Right hindlimb (tissue), 1 donor: ENCODE results near the gene PTPN3.

Experiments
- DNase-seq: peaks from one replicate; pipeline ENCODE4 v3.0.0-alpha.2; 2018

Gene PTPN3

DNA sequence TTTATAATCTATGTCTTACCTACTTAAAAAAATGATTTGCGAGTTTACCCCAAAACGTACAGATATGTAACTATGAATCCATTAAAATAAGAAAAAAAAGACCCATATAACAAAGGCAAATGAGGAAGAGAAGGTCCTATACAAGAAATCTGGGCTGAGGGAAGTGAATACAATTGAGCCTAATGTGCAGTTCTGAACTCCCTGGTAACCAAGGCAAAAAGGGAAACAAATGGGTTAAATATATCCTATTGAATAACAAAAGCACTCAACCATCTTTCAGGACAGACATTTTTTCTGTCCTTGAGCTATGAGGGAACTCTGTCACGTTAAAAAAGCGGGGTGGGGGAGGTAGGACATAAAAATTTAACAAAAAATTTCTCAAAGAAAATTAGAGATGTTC is 78.6 kb downstream of the PTPN3 start:
- no peak for DNase-seq

DNA sequence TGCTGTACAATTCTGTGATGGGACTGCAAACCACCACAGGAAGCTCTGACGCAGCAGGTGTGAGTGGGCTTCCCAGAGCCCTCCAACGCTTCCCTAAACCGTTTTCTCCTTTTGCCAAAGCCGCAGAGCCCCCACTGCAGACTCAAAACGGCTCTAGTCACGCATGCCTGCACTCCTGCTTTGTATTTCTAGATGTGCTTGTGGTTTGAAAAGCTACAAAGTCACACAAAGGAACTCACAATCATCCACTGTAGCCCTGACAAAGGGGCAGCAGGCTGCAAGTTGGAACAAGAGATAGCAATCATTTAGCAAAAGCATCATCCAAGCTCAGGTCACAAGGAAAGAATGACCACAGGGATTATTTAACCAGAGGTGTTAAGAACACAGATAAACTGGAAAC is 79.3 kb downstream of the PTPN3 start:
- DNase-seq, result no peak

DNA sequence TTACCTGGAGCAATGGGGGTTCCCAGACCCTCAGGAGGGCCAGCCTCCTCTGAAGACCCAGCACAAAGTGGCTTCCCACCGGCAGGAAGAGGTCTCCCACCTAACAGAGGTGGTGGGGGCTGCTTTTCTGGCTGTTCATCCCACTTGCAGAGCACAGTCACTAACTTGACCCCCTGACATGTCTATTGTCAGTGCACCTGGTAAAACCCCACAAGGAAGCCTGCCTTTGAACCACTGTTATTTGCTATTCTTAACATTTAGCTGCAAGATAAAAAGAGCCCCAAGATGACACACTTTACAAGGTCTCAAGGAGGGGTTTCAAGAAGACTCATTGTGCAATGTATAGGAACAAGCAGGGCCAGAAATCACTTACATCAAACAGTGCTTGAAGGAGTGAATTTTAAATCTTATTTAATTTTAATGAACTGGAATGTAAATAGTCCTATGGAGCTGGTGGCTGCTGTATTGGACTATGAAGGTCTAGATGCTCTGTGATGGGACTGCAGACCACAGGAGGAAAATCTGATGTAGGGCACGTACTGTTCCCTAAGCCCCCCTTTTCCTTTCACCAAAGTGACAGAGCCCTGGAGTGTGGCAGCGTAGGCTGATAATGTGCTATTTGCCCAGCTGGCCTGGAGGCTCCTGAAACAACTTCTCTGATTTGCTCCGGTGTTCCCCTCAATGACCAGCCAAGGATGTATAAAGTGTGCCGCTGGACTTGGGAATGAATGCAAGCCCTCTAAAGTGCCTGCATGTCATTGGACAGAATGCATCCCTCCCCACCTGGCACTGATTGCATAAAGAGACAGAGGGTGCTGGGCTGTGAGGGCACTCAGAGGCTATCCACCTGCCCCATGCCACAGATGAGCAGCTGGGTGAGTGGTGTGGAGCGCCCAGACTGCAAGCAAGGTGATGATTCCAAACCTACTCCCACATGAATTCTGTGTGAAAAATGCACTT is 80.2 kb downstream of the PTPN3 start:
- DNase-seq, result no peak

DNA sequence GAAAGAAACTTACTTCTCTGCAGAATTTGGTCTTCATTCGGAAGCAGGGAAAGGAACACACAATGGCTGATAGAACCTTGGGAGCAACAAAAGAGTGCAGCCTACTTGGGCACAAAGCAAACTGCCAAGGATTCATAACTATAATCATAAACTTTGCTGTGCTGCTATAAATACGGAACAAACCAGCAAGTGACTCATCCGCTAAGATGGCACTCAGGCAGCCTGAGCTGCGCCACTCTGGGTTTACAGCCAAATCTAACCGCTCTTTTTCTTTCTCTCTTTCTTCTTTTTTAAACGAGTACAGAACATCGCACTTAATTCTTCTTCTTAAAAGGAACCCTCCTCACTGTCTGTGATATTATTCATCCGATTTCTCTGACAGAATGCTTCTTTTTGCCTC is 81.1 kb downstream of the PTPN3 start:
- DNase-seq, result no peak

DNA sequence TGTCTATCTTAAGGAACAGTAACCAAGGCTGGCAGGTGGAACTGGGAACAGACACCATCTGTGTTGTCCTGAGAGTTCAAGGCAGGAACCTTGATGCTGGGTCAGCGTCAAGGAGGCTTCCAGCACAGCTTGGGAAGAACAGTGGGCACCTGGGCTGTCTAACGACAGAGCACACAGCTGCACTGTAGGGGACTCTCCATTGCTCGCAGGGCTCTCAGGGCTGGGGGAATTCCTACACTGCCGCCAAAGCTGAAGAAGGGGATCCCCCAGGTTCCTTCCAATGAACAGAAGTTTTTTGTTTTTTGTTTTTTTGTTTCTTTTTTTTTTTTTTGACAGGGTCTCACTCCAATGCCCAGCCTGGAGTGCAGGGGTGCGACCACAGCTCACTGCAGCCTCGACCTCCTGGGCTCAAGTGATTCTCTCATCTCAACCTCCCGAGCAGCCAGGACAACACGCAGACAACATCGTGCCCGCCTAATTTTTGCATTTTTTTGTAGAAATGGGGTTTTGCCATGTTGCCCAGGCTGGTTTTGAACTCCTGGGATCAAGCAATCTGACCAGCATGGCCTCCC is 81.9 kb downstream of the PTPN3 start:
- no peak for DNase-seq

DNA sequence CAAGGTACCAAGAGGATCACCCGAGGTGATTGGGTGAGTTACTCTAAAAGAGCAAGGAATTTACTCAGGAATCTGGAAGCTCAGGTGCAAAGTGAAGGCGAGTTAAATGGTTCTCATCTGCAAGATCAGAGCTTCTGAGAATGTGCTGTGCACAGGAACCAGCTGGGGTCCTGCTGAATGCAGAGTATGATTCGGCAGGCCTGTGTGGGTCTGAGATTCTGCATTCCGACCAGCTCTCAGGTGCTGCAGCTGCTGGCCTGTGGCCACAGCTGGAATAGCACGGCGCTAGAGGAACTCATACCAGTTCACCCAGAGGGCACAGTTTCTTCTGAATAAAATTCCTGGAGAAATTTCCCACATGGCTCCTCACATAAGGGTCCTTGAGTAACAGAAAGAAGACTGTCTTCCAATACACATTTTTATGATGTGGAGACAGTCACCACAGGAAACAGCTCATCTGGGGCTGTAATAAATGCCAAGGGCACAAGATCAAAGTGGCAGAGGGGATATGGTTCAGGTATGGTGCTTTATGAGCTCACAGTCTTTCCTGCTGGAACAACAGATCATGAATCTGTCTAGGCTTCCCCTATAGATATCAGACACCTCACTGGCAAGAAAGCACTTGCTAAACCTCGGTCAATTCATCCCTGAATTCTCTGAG is 83.9 kb downstream of the PTPN3 start:
- no peak for DNase-seq

DNA sequence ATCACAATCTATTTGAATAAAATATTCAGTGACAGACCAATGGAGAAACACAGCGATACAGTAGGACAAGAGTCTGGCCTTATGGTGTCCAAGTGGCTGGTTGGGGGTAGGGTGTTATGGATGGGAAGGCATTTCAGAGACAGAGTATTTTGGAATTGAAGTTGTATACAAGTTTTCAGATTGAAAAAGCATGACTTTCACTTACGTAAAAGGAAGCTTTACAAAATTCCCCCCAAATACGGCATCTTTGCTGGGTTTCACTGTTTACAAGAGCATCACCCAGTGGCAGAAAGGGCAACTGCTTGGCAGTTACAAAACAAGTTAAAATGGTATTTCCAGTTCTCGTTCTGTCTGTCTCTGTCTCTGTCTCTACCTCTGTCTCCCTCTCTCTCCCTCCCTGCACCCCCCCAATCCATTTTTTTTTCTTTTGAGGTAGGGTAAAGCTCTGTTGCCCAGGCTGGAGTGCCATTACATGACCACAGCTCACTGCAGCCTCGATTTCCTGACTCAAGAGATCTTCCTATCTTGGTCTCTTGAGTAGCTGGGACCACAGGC is 86.2 kb downstream of the PTPN3 start:
- peak; percentile 37 for DNase-seq

DNA sequence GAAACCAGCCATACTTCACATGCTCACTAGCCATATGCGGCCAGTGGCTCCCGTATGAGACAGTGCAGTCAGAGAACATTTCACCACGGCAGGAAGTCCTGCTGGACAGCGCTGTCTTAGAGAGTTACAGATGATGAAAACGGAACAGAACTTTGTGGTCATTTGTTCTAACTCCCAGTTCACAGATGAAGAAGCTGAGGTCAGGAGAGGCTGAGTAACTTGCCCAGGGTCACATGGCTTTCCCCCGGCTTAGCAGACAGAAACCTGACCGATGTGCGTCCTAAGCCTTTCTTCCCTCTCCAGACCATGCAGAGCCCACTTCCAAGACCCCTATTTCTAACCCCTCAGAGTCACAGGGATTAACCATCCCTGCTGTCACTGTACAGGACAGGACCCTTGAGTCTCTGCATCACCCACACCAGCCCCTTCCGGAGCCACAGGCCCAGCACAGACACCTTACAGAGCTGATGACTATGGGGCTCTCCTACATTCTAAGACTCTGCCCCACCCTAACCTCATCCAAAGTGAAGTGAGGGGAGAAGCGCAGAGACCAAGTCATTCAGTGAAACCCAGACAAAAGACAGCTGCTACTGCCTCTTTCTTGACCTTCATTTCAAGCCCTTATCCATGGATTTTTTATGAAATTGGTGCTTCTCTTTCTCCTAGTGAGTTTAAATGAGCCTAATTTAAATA is 86.9 kb downstream of the PTPN3 start:
- DNase-seq, result no peak

DNA sequence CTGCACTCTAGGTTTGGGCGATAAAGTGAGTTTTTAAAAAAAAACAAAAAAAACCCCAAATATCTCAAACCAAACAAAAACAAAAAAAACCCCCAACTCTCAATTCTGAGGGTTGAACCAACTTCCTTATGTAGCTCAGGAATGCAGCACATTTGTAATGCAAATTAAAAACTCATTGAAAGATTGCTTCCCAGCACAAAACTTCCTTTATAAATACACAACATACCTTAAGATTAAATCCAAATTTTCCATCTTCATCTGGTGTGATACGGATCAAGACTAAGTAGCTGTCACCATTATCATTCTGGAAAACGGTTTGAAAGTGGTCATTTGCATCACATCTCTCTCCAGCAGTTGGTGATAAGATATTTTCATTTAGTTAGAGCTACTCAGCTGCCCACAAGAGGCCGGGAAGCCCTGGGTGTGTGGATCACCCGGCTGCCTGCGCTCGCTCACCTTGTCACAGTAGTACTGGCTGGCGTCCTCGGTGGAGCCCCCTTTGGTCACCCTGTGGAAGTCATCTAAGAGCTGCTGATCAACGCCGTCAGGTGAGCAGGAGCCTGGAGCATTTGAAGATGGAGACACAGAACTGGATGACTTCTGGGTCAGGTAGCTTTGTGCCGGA is 88.2 kb downstream of the PTPN3 start:
- no peak for DNase-seq

DNA sequence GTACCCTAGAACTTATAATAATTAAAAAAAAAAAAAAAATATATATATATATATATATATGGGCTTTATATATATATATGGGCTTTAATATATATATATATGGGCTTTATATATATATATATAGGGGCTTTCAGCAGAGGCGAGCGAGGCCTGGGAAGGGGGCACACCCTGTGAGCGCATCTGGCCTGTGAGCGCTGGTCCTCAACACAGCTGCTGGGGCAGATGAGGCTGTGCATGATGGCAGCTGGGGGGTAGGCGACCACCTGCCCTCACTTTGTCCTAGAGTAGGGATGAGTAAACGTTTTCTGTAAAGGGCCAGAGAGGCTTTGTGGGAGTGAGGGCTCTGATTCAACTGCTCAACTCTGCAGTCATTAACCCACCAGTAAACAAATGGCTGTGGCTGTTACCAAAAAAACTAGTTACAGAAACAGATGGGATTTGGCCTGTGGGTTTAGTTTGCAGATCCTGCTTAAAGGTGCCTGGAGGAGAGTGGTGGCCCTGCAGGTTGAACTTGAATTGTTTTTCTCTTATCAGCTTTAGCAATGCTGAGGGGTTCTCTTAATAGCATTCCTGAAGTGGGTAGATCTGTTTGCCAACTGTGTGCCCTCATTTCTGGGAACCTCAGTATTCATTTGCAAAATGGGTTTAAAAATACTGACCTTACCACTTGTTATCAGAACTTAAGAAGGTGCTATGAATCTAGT is 89.2 kb downstream of the PTPN3 start:
- no peak for DNase-seq

DNA sequence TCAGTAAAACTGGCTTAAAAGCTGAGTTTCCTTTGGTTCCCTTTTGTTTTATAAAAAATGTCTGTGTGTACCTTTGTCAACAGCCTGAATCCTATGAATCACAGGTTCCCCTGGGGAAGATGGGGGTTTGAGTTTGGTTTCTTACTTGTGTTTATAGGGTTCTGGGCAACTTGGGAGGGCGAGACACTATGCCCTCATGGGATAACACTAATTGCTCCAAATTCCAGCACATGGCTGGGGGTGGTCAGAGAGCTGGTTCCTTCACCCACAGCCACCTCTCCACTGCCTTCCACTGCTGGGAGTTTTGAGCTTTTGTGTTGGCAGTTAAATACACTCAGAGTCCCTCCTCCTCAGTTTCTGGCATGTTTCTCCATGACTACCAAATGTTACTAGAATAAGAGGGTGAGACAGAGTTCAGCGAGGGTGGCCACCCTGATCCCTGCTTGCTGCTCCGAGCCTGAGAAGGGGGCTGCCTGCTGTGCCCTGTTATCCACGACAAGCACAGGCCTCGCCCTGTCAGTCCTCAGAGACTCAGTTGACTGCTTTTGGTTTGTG is 94.3 kb downstream of the PTPN3 start:
- no peak for DNase-seq

DNA sequence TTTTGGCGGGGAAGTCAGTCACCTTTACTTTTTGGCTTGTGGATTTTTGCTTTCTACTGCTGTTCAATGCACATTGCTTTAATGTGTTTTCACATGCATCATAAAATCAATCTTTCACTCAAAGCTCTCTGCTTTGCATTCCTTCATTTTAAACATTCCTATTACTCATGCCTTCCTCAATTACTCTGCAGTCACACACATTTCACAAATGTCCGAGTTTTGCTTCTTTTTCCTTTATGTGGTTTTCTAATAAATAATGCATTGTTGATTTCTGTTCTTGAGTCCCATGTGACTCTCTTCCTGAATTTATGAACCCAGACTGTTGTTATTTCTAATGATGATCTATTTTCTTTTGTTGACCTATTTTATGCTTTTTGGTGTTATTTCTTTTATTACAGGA is 95.0 kb downstream of the PTPN3 start:
- no peak for DNase-seq

DNA sequence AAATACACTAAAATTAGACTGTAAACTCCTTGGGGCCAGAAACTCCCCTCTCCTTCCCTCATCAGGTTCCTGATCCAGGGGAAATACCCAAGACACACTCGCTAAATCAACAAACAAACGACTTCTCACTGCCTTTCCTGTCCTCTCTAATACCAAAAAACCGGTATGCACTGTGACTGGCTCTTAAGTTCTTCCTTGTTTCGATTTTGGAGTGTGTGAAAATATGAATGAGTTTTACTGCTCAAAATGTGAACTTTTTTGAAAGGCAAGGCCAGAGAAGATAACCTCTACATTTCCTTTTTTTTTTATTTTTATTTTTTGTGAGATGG is 96.2 kb downstream of the PTPN3 start:
- DNase-seq, result no peak

DNA sequence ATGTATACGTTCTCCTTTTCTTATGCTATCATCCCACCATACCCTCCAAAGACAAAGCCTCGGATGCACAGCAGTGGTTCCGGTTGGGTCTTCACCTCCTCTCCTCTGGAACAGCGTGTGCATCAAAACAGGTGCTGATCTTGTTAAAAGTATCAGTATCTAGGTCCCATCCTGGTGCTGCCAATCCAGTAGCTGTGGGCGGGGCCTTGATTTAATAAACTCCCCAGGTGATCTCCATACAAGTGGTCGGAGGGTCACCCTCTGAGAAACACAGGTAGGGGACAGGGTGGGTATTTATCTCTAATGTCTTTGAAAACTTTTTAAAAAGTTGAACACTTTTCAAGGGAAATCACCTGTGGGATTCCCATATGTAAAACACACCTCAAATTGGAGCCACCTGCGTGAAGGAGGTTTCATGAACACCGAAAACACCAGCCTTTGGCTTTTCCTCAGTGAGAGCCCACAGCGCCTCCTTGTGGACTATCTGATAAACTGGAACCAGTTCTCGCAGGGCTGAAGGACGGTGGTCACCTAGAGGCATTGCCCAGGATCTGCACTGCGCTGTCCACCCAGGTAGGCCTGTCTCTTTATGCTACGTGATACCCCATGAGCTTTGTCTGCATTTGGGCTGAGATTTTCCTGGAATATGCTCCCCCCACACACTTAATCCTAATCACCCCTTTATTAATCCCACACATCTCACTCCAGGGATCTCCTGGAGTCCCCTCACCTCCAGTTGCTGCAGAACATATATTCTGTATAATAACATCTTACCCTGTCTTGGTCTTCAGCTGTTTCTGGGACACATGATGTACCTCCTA is 96.7 kb downstream of the PTPN3 start:
- DNase-seq, result peak; percentile 28

DNA sequence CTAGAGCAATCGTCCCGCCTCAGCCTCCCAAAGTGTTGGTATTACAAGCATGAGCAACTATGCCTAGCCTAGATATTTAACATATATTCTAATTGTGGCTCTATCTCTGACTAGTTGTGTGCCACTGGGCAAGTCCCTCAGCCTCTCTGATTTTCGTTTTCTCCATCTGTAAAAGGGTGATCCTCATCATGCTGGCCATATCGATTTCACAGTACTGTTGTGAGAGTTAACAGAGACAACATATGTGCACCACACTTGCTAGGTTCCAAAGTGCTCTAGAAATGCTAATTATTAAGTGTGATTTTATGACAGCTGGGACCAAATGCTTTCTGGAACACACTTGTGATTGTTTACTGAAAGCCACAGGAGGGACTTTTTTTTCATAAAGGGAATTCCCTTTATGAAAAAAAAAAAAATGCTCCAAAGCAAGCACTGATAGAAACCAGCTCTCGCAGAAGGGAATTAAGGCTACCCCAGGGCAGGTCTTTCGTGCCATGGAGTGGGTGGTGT is 98.8 kb downstream of the PTPN3 start:
- DNase-seq, result no peak

DNA sequence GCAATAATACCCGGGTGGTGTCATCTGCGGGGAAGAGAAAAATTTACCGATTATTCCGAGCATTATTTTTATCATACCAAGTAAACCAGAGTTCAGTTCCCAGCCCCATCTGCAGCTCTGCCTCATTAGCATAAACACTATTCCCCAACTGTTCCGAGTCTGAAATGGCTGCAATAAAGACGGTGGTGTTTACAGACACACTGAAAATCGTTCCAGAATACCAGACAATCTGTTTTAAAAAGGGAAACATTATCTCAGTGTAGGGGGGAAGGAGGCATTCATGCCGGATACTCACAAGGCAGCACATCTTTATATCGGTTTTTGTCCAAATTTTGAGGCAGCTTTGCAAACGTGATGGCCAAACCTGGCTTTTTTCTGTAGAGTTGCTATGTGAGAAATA is 106.9 kb downstream of the PTPN3 start:
- no peak for DNase-seq

DNA sequence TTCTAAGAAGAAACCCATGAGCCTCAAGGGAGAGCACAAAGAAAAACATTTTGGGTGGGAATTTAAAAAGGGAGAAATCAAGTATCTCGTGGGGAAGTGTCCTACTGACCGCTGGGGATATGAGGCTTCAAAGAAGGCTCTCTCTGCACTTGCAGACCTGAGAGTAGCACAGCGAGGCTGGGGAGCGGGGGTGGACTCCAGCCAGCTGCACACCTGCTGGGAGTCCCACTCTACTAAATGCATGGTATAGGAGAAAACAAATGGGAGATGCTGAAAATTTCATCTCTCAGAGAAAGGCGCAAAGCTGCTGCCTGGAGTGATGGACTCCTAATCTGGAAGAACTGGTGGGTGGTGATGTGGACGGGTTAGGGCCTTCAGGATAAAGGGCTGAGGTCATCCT is 110.3 kb downstream of the PTPN3 start:
- DNase-seq, result no peak

DNA sequence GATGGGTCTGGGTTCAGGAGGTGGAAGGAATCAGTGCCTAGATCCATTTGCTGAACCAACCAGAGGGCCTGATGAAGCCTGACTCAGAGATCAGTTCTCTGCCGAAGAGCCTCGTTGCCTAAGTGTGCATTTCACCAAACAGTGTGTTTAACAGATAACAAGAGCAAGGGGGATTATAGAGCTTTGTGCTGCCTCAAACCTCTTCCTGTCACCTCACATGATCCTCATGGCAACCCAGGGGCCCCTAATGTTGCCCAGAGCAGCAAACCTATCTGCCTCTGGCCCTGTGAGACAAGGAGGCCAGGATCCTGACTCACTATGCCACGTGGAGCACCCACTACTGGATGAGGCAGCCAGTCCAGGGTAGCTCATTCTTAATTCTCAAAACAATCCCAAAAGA is 110.9 kb downstream of the PTPN3 start:
- no peak for DNase-seq

DNA sequence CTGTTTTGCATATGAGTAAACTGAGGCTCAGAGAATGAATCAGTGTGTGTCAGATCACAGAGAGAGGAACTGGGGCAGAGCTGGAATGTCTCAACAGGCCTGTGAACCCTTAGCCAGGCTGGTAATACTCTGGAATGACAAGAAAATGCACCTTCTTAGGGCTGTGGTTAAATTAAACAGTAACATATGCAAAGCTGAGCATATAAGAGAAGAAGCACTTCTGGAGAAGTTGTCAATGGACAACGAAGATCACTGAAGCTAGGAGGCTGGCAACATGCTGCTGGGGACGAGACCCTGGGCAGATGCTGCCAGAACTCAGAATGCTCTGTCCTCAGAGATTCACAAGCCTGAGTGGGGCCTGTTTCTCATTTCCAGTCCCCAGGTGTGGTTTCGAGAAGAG is 112.6 kb downstream of the PTPN3 start:
- DNase-seq, result no peak

DNA sequence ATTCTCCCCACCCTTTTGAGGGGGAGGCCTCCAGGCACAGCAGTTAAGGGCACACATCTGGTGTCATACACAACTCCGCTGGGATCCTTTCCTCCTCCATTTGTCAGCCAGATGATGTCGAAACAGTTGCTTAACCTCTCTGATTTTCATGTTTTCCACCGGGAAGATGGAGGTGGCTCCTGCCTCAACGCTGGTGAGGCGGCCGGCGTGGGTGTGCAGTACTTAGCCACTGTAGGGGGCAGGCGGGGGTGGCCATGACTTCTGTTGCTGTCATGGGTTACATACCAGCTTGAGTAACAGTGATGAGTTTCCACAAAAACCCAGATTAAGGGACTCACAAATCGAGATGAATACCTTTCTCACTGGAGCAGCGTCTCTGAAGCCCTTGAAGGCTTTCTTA is 114.2 kb downstream of the PTPN3 start:
- no peak for DNase-seq

DNA sequence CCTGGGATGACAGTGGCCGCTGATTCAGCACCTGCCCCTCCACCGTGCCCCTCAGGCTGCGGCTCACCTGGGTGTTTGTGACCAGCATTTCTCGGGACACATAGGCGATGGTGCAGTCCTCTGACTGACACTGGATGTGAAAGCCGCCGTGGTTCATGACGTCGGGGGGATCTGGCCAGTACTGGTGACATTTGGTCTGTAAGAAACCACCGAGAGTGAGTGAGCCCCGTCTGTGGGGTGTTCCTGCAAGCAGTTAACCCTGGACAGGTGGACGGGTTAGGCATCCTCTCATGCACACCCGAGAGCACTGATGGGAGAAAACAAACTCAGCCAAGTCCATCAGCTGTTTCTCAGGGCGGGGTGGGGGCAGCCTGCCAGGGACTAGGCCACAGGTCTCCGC is 114.8 kb downstream of the PTPN3 start:
- no peak for DNase-seq
